Pancreas (tissue), 10 donors: ENCODE measurements around the gene TOP2B. TPM values are rescaled to one million over a fixed set of nuclear protein-coding genes. Genes with fewer than 3 reads are reported as not detected.

Source experiments
- ATAC-seq, 4 donors: fragments of 200-7000 bp; cut with Tn5 transposase; one replicate each; pipeline versions ENCODE4 v1.8.0 to v1.9.1; 2020; ENCODE audit warnings: mild to moderate bottlenecking in 4 of 4, moderate library complexity in 4 of 4
- DNase-seq, 6 donors: peaks; one replicate each; pipeline ENCODE4 v3.0.0-alpha.2; 2020
- FAIRE-seq: peaks from 2 replicates; lab custom pipeline; 2012; peaks lifted over from hg19 to GRCh38; lab: Jason Lieb, UNC
- H3K27ac ChIP-seq, 4 donors: fragments of 200-600 bp; sonication (generic); 1 replicate in 3 of 4; 2 replicates in 1 of 4; pipeline versions ENCODE4 v1.5.0 to v1.8.0; 2020
- H3K27me3 ChIP-seq, 4 donors: fragments of 200-600 bp; one replicate each; pipeline ENCODE4 v1.8.0; 2021
- H3K36me3 ChIP-seq, 3 donors: fragments of 200-600 bp; sonication (generic) in 1 of 3; one replicate each; pipeline versions ENCODE4 v1.5.0 to v1.8.0; 2020 to 2021
- H3K4me1 ChIP-seq, 3 donors: fragments of 200-600 bp; one replicate each; pipeline ENCODE4 v1.8.0; 2021
- H3K4me3 ChIP-seq, 4 donors: fragments of 200-600 bp; sonication (generic) in 2 of 4; one replicate each; pipeline versions ENCODE4 v1.5.0 to v1.8.0; 2020 to 2021
- H3K9me3 ChIP-seq, 4 donors: fragments of 200-600 bp; one replicate each; pipeline ENCODE4 v1.8.0; 2021
- CTCF ChIP-seq, 4 donors: fragments of 200-600 bp; sonication (generic) in 3 of 4; IDR thresholded peaks; one replicate each; pipeline versions ENCODE4 v1.5.0 to v1.8.0; 2021; ENCODE audit warnings: antibody characterized with exemption in 4 of 4
- whole genome bisulfite sequencing, 2 donors: extraction: QIAGEN DNeasy Blood & Tissue Kit; methylation state at CpG; one replicate each; pipeline ENCODE4 v1.1.7; 2013; 5-methylcytosine and 5-hydroxymethylcytosine counted together
- intact Hi-C, 3 donors: fragments of 100-400 bp; cut with DNase I; formaldehyde crosslinking; loops; one replicate each; pipeline versions ENCODE4 v1.11.1 to v1.14.2; 2022
- polyA plus RNA-seq, 2 donors: library from polyadenylated mRNA; stranded (reverse); fragments of 200-250 nt; gene quantifications; one replicate each; pipeline ENCODE4 v1.2.3, GENCODE V29; 2013
- total RNA-seq, 6 donors: library from RNA; stranded (reverse); fragmentation: NEBNext Ultra II Directional in 4 of 6; extraction: Animal tissue kit (Norgen Biotek cat#: 25700) in 4 of 6; gene quantifications; one replicate each; pipeline versions ENCODE4 v1.2.1 to v1.2.4, GENCODE V29; 2021 to 2023
- donor health status: healthy with polysubstance abuse.
- donor health status: DM: no; HTN: no; CAD: no; lungs with moderate emphysema.
- donor health status: DM: no; HTN: no; CAD: no.
- donor health status: control.
- donor health status: control.
- donor health status: Bipolar disorder and iron deficiency.
- donor health status: DM: yes; HTN: yes; CAD: no.
- donor health status: DM: no; HTN: no; CAD: no.
- donor health status: DM: no; HTN: no; CAD: no.
- donor health status: DM: yes; HTN: yes; CAD: no.

The TOP2B gene
- total and polyA plus RNA-seq, 8 donors = 17.7 to 67.7 (median 40.2) TPM

- H3K36me3 ChIP-seq = no peaks in the 10 kb centered on the region
- DNase-seq (no peak), FAIRE-seq (no peak), ATAC-seq (no peak)
- H3K4me1 ChIP-seq = no peaks in the 10 kb centered on the region
- no peaks in the 10 kb centered on the region for H3K9me3 ChIP-seq
- intact Hi-C loops = no loop called here
- no peak overlapping the region for H3K4me3 ChIP-seq
- no peak for TF ChIP-seq CTCF (IDR thresholded peaks at IDR 0.05)
- 84 to 92% methylated on average over 16 of the region's 16 CpGs for WGBS, 2 donors
- no peaks in the 10 kb centered on the region for H3K27me3 ChIP-seq
- H3K27ac ChIP-seq = no peak overlapping the region
These were observed 90.4 kb downstream of the TOP2B start for GRCh38 chr3:25574172-25574765.

GRCh38 chr3:25573386-25574171 is 91.1 kb downstream of the TOP2B start:
- no peaks in the 10 kb centered on the region for H3K4me1 ChIP-seq
- H3K9me3 ChIP-seq = no peaks in the 10 kb centered on the region
- H3K27ac ChIP-seq = no peak overlapping the region
- DNase-seq (no peak), FAIRE-seq (no peak), ATAC-seq (no peak)
- no peak overlapping the region for H3K4me3 ChIP-seq
- H3K27me3 ChIP-seq = no peaks in the 10 kb centered on the region
- no peaks in the 10 kb centered on the region for H3K36me3 ChIP-seq
- 77 to 85% methylated on average over 18 to 19 of the region's 19 CpGs for WGBS, 2 donors
- no peak for TF ChIP-seq CTCF (IDR thresholded peaks at IDR 0.05)
- intact Hi-C loops = no loop called here

- DNase-seq (no peak), FAIRE-seq (no peak), ATAC-seq (no peak)
- H3K36me3 ChIP-seq = no peaks in the 10 kb centered on the region
- intact Hi-C loops = no loop called here
- H3K27ac ChIP-seq = no peak overlapping the region
- H3K4me3 ChIP-seq = no peak overlapping the region
- no peaks in the 10 kb centered on the region for H3K4me1 ChIP-seq
- H3K27me3 ChIP-seq = no peaks in the 10 kb centered on the region
- H3K9me3 ChIP-seq = no peaks in the 10 kb centered on the region
- no peak for TF ChIP-seq CTCF (IDR thresholded peaks at IDR 0.05)
- 73 to 83% methylated on average over 14 of the region's 14 CpGs for whole genome bisulfite sequencing, 2 donors
These were observed 91.8 kb downstream of the TOP2B start for GRCh38 chr3:25572919-25573385.

- WGBS, 2 donors = 94 to 97% methylated on average over 3 of the region's 3 CpGs
- ATAC-seq (no peak), DNase-seq (no peak), FAIRE-seq (no peak)
- Histone ChIP-seq H3K27ac (no peak overlapping the region), H3K27me3 (no peaks in the 10 kb centered on the region), H3K4me1 (no peaks in the 10 kb centered on the region), H3K9me3 (no peaks in the 10 kb centered on the region), H3K4me3 (no peak overlapping the region), H3K36me3 (no peaks in the 10 kb centered on the region)
- no peak for TF ChIP-seq CTCF (IDR thresholded peaks at IDR 0.05)
- intact Hi-C loops = no loop called here
These were observed 92.4 kb downstream of the TOP2B start for GRCh38 chr3:25572336-25572735.

GRCh38 chr3:25571285-25571684 is 93.4 kb downstream of the TOP2B start:
- no peaks in the 10 kb centered on the region for H3K36me3 ChIP-seq
- H3K9me3 ChIP-seq = no peaks in the 10 kb centered on the region
- intact Hi-C loops = no loop called here
- no peaks in the 10 kb centered on the region for H3K27me3 ChIP-seq
- no peak overlapping the region for H3K4me3 ChIP-seq
- no peak for ATAC-seq
- H3K27ac ChIP-seq = no peak overlapping the region
- no peak for TF ChIP-seq CTCF (IDR thresholded peaks at IDR 0.05)
- FAIRE-seq = no peak
- 86 to 94% methylated on average over 6 of the region's 6 CpGs for WGBS, 2 donors
- no peaks in the 10 kb centered on the region for H3K4me1 ChIP-seq
- no peak for DNase-seq
